Measurements from ENCODE around the gene IRX3.
"Not testable (repeated sequence)": the region's sequence is repeated elsewhere in the genome, so short reads cannot be mapped to it uniquely, and the experiment has no call there.

Gene IRX3

DNA sequence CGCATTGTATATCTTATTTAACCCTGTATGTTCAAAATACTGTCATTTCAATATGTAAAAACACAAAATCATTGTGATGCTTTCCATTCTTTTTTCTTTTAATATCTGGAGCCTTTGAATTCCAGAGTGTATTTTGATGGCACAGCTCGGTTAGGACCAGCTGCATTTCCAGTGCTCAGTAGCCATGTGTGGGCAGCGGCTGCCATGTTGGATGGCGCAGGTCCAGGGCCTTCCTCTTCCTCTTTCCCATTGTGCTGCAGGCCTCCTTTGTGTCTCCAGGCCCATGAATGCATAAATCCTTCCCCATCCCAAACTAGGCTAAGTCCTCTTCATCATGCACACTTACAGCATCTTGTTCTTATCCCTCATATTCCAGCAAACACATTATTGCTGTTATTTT, 13.0 kb downstream of the IRX3 start:
- DNase-seq = no peak

DNA sequence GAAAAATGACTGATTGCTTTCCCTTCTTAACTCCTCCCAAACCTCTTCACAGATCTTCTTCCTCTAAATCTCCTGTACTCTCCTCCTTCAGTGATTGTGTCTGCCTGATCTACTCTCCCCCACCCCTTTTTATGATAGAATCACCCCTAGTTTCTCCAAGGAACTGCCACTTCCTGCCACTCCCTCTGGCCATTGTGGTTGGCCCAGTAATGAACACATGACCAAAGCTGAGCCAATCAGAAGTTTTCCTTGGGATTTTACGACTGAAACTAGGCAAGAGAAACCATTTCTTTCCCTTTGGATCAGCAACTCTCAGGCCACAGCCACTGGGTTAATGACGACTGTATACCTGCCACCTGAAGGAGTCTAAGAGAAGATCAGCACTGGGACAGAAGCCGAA, 15.9 kb downstream of the IRX3 start:
- no peak for DNase-seq

DNA sequence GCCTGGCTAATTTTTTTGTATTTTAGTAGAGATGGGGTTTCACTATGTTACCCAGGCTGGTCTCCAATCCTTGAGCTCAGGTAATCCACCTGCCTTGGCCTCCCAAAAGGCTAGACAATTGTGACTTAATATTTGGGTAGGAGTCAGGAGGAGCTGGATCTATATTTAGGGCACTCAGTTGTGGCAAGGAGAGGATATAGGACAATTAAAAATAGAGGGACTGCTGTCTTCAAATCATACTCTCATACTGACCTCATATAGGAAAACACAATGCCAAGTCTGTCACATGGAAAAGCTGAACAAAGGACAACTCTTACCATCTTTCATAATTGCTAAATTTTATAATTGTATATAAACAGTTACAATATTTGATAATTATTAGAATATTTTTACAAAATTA, 17.1 kb downstream of the IRX3 start:
- DNase-seq = no peak

DNA sequence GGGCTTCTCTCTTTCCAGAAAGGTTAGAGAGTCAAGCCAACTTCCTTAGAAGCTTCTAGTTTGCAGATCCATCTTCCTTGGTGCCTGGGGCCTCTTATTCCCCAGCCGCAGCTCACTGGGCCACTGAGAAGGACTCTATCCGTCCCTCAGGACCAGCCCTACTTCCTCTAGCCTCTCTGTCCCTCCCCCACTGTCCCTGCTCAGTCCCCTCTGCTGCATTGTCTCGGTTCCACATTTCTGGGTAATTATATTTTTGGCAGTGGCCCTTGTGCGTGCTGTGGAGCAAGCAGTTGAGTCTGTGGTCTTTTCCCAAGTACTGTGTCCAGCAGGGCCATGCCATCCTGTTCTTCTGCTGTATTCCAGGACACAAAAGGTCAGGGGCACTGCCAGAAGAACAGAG, 17.8 kb downstream of the IRX3 start:
- no peak for DNase-seq

DNA sequence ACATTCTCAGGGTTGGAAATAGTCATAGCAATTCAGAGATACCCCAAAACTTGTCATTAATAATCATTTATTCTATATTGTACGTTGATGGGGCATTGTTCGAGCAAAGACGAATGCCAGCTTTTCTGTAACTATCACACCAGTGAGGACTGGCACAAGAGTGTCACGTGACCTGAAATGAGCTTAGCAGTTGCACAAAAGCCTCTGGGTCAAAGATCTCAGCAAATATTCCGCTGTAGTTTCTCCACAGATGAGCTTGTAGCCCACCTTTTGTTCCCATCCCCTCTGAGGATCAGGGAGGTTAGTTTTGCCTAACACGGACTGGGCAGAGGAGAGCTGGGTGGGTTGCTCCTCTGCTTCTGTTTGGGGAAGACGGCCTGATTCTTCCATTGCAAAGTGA, 18.2 kb downstream of the IRX3 start:
- DNase-seq = no peak

DNA sequence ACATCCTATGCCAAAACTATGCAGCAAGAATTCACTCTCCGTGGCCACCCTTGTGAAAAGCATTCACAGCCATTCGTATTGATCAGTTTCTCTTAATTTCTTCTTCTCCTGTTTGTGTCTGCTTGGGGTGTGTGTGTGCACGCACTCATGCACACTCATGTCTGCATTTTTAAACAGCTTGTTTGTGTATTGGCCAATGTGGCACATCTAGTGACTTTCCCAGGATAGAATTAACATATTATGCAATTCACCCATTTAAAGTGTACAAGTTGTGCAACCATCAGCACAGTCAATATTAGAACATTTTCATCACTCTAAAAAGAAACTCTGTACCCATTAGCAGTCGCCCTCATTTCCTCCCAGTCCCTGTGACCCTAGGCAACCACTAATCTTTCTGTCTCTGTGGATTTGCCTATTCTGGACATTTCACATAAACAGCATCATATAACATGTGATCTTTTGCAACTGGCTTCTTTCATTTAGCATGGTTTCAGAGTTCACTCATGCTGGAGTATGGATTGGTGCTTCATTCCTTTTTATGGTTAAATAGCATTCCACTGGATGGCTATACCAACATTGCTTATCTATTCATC, 20.1 kb downstream of the IRX3 start:
- DNase-seq = no peak

DNA sequence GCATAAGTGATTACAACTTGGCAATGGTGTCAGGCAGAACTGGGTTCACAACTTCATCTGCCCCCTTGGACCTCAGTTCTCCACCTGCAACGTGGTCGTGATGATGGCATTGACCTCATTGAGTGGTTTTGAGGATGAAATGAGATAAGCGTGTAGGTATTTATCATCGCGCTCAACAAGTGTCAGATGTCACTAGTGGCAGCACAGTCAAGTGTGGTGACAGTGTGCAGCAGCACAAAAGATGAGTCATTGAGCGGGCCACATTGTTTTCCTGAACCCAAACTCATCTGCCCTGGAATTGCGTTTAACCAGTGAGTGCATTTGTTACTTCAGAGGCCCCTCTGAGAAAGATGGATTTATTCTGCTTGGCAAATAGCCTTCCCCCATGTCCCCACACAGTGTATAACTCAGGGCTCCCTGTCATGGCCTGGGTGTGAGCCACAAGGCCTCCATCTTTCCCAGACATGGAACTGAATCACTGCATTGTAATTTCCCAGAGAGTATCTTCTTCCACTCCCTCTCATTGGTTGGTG, 20.9 kb downstream of the IRX3 start:
- DNase-seq = no peak

DNA sequence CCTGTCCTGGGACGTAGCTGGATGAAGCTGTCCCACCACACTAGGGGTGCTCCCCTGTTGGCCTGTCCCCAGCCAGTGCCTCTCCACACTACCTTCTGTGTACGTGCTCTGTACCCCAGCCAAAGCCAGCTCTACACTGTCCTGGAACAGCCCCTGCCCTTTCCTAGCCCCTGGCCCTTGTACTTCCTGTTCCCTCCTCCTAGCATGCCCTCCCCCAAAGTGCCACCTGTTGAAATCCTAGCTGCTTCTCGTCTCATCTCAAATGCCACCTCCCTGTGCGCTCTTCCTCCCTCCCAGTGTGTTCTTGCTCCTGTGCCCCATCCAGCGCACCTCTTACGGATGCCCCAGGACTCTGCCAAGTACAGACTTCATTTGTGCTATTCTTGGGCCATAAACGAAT, 33.5 kb downstream of the IRX3 start:
- no peak for DNase-seq

DNA sequence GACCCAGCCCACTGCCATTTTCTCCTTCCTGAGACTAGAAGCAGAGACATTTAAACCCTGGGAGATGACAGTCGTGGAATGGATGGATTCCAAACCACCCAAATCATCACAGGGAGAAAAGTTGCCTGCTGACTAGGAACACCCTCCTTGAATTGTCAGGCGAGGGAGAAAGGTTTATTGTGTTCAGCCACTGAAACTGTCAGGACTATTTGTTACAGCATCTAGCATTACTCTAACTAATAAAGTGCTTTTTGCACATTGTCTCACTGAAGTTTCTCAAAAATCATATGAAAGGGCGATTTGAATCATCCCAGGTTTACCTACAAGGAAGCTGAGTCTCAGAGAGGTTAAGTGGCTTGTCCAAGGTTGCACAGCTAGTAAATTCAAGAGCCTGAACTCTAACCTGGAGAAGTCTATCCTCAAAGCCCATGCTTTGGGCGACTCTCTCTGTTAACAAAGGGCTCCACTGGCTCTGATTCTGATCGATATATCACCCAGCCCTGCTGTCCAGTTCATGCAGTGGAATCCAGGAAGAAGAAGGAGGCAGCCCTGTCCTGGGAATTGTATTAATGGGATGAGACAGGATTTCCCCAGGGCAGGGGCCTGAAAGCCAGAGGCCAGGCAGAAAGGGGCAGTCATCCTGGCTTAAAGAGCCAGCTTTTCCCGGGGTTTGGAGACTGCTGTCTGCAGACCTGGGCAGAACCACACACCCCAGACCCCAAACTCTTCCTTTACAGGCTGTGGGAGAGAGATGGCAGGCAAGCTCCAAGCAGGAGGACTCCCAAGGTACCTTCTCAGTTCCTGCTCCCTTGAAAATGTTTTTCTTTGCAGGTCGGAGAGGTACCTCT, 37.5 kb downstream of the IRX3 start:
- no peak for DNase-seq

DNA sequence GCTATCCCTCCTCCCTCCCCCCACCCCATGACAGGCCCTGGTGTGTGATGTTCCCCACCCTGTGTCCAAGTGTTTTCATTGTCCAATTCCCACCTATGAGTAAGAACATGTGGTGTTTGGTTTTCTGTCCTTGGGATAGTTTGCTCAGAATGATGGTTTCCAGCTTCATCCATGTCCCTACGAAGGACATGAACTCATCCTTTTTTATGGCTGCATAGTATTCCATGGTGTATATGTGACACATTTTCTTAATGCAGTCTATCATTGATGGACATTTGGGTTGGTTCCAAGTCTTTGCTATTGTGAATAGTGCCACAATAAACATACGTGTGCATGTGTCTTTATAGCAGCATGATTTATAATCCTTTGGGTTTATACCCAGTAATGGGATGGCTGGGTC, 38.9 kb downstream of the IRX3 start:
- DNase-seq = not testable (repeated sequence)

DNA sequence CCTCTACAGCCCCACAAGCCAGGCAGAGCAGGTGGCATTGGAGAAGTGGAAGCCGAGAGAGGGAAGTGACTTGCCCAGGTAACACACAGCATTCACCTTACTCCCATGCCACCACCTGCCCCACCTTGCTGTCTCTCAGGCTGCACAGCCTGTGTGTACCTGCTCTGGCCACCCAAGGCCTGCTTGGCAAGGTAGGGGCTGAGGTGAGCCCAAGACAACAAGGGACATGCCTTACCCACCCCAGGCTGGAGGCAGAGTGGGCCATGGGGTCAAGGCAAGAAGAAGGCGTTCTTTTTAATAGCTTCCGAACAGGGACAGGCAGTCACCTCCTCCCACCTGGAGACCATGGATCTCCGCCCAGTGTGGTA, 40.1 kb downstream of the IRX3 start:
- no peak for DNase-seq

DNA sequence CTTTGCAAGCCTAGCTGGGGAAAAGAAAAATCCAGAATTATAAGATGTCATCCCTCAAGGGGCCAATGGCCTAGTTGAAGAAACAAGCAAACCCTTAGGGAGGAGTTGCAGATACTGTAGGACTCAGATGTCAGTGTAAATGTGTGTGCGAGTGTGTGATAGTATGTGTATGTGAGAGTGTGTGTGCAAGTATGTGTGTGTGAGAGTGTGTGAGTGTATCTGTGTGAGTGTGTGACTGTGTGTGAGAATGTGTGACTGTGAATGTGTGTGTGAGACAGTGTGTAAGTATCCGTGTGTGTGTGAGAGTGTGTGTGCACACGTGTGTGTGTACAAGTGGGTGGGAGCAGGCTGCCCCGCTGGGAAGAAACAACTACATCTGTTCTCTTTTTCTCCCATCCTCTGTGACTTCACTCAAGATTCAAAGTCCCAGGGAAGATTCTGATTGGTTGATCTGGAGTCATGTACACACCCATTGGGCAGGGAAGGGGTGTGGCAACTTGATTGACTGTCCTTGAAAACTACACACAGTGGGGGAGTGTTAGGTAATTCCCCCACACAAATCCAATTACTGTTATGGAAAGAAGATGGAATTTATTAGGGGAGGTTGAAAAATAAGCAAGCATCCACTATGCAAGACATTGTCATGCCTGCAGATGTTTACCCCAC, 40.7 kb downstream of the IRX3 start:
- DNase-seq = no peak

DNA sequence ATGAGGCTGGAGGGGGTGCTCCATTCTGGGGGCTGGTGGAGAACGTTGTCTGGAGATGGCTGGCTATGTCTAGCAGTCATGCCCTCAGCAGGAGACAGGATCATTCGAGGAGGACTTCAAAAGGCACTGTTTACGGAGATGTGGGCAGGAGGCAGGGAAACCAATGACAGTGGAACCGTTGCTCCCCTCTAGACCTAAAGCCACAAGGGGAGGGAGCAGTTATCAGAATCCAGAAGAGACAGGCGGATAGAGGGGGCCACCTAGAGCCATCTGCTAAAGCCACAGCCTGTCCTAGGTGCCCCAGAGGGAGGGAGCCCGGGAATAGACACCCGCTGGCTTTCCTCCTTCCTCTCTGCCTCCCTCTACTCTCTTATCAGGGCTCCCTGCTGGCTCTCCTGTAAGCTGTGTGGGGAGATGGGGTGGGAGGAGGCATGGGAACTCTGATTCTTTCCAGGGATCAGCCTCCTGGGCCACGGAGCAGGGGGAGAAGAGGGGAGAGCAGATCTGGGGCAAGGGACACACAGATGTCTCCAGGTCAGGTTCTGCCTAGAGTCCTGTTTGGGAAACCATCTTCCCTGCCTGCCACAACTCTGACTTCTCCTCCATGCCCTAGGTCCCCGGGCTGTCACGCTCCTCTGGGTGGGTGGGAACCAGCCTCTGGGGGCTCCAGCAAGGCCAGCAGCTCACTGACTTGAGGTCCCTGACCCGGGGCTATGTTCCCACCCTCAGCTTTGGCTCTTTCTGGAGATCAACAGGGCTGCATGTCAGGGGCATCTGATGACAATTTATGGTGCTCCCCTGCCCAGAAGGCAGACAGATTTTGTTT, 42.3 kb downstream of the IRX3 start:
- no peak for DNase-seq

DNA sequence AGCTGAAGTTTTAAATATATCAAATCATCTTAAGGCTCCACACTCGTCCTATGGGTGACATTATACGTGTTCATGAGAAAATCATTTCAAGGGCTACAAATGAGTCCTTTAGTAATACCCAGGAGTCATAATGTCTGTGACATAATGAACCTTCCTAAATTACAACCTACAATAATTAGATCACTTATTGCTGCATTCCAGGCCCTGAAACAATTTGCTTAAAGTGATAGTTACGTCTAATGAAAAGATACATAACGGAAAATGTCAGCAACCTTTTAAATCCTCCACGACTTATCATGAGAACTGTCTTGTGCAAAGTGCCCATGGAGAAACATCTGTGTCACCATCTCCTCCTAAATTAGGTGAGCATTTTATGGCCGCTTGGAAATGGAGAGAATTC, 43.4 kb downstream of the IRX3 start:
- DNase-seq = no peak

DNA sequence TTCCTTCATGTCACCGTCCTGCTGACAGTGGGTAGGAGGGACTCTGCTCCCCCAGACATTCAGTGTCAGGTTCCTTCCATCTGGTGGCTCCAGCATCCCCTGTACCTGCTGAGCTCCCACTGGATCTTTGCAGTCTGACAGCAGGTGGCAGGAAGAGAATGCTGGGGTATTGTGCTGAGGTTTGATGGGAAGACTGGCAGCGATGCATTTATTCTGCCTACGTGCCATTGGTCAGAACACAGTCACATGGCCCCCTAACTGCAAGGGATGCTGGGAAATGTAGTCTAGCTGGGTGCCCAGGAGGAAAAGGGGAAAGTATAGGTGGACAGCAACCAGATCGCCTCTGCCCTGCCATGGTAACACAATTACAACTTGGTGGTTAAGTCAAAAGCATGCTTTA, 44.4 kb downstream of the IRX3 start:
- DNase-seq = no peak

DNA sequence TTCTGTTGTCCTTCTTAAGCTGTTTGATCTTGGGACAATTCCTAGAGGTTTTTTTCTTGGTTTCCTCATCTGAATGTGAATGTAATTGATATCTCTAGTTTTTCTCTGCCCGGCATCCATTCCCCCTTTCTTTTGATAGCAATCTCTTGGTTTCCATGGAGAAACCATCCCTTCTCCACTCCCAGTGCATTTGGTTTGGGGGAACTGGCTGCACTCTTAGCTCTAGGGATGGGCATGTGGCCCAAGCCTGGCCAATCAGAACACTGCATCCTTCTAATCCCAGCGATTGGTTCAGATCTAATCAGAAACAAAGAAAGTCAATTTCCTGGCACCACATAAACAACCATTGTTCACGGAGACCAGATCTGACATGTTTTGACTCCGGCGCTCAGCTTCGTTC, 45.1 kb downstream of the IRX3 start:
- no peak for DNase-seq

DNA sequence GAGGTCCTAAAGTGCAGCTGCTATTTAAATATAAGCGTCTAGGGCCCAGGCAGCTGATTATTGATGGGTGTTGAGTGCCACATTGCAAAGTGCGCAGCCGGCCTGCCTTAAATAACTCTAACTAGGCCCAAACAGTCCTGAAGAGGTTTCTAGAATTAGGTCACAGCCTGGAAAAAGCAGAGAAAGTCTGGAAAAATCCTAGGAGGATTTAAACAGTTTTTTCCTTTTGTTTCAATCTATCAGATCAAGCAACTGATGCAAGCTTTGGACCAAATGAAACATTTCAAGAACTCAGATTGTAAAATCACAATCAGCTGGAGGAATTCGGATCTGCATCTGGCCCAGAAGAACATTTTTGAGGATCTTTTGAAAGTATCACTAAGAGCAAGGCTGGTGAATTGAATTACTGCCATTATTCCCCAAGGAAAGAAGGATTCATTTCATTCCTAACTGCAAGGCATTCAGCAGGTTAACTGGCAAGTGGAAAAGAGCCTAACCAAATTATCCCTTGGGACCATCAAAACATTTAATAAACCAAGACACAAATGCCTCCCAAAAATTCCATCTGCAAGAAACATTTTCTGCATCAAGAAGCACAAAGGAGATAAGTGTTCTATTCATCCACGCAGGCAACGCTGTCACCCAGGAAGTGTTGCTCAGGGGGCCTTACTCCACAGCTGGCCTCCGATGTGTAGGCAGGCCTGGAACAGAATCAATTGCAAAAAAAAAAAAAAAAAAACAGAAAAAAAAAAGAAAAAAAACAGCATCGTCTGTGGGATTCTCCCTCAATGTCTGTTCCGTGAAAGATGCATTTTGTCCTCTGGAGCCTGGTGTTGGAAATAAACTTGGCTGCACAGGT, 46.1 kb downstream of the IRX3 start:
- no peak for DNase-seq

DNA sequence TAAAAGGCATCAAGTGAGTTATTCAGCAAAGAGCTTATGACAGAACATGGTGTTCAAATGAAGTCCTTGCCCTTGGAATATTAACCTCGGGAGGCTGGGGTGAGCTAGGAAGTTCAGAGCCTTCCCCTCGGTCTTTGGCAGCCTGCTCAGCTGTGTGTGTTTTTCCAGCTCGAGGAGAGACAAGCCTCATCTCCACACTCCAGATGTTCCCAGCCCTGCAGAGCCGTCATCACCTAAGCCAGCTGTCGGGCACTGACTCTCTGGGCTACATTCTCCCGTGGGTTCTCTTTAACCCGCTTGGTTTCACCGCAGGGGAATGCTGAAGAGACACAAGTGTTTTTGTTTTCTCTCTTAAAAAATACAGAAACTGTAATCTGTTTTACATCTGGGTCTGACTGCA, 47.1 kb downstream of the IRX3 start:
- DNase-seq = no peak

DNA sequence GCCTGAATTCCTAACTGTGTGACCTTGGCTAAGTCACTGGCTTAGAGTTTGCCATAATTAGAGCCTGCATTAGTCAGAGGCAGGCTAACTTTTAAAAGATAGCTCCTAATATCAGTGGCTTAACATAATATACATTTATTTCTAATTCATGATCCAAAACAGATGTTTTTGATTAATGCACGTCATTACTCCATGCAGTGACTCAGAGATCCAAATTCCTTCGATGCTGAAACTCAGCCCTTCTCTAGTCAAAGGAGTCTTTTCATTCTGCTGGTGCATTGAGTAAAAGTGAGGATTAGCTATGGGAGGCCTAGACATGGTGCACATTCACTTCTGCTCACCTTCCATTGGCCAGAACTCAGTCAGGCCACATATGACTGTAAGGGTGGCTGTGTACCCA, 49.8 kb downstream of the IRX3 start:
- no peak for DNase-seq

DNA sequence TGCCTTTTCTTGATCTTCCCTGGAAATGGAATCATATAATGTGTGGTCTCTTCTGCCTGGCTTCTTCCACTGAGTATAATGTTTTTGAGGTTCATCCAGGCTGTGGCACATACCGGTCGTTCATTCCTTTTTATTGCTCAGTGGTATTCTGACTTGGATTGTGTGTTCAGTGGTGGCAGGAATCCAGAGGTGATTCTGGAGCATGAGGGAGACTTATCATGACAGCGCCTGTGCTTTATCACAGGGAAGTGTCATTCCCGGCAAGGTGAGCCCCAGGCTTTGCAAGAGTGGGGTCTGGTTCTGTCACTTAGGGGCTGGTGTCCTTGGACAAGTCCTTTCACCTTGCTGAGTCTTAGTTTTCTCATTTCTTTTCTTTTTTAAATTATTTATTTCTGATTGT, 53.0 kb downstream of the IRX3 start:
- no peak for DNase-seq
